ENCODE results near the gene KIAA1671.

GRCh38 chr22:25002241-25002985 lies 49.9 kb downstream of the KIAA1671 start:
- TF ChIP-seq CTCF (IDR thresholded peaks at IDR 0.05; ENCODE audit: insufficient read depth, low read length, poor library complexity, severe bottlenecking) (no peak), EZH2phosphoT487 (conservative IDR thresholded peaks at IDR 0.05; ENCODE audit: low read length) (no peak)

All from SU-DHL-6 (cell line).